ENCODE results near the gene THRB. TPM values are rescaled to one million over a fixed set of nuclear protein-coding genes. Genes with fewer than 3 reads are reported as not detected.

Gene THRB
- total RNA-seq, 1 experiment from 2014 or later: 9.7 TPM

DNA sequence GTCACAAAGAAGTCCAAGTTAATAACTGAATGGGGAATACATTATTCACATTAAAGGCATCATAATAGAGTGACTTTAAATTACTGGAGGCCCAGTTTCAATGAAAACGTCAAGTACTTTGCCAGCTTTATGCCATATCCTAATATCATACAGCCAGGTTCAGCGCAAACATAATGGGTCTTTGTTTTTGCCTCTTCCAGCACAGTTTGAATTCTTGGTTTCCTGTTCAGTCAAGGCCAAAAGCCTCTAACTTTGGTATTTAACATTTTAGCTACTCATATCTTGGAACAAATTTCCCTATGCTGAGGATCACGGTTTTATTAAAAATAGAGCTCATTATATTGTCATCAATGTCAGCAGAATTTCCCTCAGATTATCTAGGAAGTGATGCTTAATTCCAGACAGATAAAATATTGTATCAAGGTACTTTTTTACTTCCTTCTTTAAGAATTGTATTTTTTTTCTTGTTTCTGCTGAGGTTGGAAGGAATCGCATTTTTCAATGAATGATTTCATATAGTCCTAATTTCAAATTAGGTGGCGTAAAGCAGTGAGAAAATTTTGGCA is 269.2 kb downstream of the THRB start:
- no peaks in the 10 kb centered on the region for H3K9me3 ChIP-seq (ENCODE audit: insufficient read depth, low read depth)
- ChIA-PET CTCF (no interaction called here), POLR2A (ENCODE audit: unreplicated experiment) (no interaction called here)
- no peaks in the 10 kb centered on the region for H3K27me3 ChIP-seq (ENCODE audit: insufficient read depth, low read depth)
- H2AFZ ChIP-seq: no peak overlapping the region
- H3K36me3 ChIP-seq (ENCODE audit: low read depth): no peaks in the 10 kb centered on the region
- no peaks in the 10 kb centered on the region for H3K79me2 ChIP-seq (ENCODE audit: low read depth)
- peaks cover 3% of the 10 kb centered on the region; the same call in 1 of the 2 replicates for H3F3A ChIP-seq (ENCODE audit: insufficient read depth, low read depth)
- H3K4me2 ChIP-seq: no peak overlapping the region
- no TSS peak for BruUV-seq (replicated peaks)
- TF ChIP-seq EZH2 (IDR thresholded peaks at IDR 0.05; ENCODE audit: low read depth): no peak
- TF ChIP-seq, protein P1, sequence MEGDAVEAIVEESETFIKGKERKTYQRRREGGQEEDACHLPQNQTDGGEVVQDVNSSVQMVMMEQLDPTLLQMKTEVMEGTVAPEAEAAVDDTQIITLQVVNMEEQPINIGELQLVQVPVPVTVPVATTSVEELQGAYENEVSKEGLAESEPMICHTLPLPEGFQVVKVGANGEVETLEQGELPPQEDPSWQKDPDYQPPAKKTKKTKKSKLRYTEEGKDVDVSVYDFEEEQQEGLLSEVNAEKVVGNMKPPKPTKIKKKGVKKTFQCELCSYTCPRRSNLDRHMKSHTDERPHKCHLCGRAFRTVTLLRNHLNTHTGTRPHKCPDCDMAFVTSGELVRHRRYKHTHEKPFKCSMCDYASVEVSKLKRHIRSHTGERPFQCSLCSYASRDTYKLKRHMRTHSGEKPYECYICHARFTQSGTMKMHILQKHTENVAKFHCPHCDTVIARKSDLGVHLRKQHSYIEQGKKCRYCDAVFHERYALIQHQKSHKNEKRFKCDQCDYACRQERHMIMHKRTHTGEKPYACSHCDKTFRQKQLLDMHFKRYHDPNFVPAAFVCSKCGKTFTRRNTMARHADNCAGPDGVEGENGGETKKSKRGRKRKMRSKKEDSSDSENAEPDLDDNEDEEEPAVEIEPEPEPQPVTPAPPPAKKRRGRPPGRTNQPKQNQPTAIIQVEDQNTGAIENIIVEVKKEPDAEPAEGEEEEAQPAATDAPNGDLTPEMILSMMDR (conservative IDR thresholded peaks at IDR 0.05): no peak
- no peaks in the 10 kb centered on the region for H4K20me1 ChIP-seq (ENCODE audit: insufficient read depth)
- H3K27ac ChIP-seq: no peak overlapping the region
- intact Hi-C loops (cut with micrococcal nuclease; ENCODE audit: unreplicated experiment): no loop called here
- H3K9me2 ChIP-seq (ENCODE audit: insufficient read depth): no peaks in the 10 kb centered on the region
- H3K4me1 ChIP-seq (replicated peaks; ENCODE audit: insufficient read depth): peaks cover 10% of the 10 kb centered on the region
- no peak overlapping the region for H3K4me3 ChIP-seq
- DNase-seq: no peak

DNA sequence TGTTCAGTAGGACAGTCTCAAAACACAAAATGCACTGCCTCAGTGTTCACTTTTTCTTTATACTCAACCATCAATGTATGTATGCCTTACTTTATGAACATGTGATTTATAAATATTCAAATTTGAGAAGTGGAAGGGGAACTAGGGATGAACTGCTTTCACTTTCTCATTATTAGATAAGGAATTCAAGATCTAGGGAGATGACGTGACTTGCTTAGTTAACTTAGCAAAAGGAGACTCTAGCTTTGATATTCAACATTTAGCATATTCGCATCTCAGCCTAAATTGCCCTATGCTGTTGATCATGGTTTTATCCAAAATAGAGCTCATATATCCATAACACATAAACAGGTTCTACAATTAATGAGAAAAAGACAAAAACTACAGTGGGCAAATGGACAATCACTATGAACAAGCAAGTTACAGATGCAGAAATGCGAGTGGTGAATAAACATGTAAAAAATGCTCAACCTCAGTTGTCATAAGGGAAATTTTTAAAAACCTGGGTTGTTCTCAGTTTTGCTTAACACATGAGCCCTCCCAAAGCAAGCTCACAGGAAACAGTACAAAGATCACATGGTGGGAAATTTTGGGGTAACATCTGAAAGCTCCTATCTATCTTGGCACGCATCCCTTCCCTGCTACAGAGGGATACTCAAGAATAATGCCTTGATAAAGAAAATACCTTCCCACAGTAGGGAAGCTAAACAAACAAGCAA is 269.8 kb downstream of the THRB start:
- POLR2A ChIA-PET (ENCODE audit: unreplicated experiment): no interaction called here
- H3K27ac ChIP-seq: no peak overlapping the region
- peaks cover 3% of the 10 kb centered on the region; the same call in 1 of the 2 replicates for H3F3A ChIP-seq (ENCODE audit: insufficient read depth, low read depth)
- no peak overlapping the region for H3K4me3 ChIP-seq
- no peaks in the 10 kb centered on the region for H3K9me2 ChIP-seq (ENCODE audit: insufficient read depth)
- no peaks in the 10 kb centered on the region for H3K9me3 ChIP-seq (ENCODE audit: insufficient read depth, low read depth)
- TF ChIP-seq, protein P1 (conservative IDR thresholded peaks at IDR 0.05): no peak
- TF ChIP-seq EZH2 (IDR thresholded peaks at IDR 0.05; ENCODE audit: low read depth): no peak
- no peak overlapping the region for H2AFZ ChIP-seq
- H3K79me2 ChIP-seq (ENCODE audit: low read depth): no peaks in the 10 kb centered on the region
- no peak for DNase-seq
- intact Hi-C loops (cut with micrococcal nuclease; ENCODE audit: unreplicated experiment): no loop called here
- BruUV-seq (replicated peaks): no TSS peak
- H3K36me3 ChIP-seq (ENCODE audit: low read depth): no peaks in the 10 kb centered on the region
- no peaks in the 10 kb centered on the region for H3K27me3 ChIP-seq (ENCODE audit: insufficient read depth, low read depth)
- no peak overlapping the region for H3K4me2 ChIP-seq
- H4K20me1 ChIP-seq (ENCODE audit: insufficient read depth): no peaks in the 10 kb centered on the region
- peaks cover 16% of the 10 kb centered on the region for H3K4me1 ChIP-seq (replicated peaks; ENCODE audit: insufficient read depth)
- CTCF ChIA-PET: no interaction called here

DNA sequence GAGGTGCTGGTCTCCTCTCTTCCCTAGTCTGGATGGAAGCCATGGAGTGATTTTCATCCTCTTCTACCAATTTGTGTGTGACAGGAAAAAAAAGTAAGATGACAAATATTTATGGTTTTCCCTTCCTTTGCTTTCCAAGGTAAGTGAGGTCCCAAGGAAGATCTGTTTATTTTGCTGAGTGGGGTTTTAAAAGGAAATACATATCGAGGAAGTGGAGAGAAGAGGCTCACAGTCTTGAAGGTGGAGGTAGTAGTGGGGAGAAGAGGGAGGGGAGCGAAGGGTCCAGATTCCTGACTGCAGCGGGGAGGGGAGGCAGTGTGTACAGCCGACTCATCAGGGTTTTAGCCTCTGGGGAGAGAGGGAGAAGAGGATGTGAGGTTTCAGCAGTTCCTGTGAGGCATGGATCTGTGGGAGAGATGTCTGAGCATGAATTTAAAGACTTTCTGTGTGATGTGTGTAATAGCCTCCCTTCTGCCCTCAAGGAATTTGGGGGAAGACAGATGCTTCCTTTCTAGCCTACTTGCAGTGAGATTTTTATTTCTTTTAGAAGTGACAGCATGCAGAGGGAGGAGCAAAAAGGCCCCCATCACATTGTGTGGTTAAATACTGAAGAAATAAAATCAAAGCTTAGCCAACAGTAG is 272.4 kb downstream of the THRB start:
- intact Hi-C loops (cut with micrococcal nuclease; ENCODE audit: unreplicated experiment): no loop called here
- Histone ChIP-seq H3K4me2 (no peak overlapping the region), H3K9me2 (ENCODE audit: insufficient read depth) (no peaks in the 10 kb centered on the region), H3K9me3 (ENCODE audit: insufficient read depth, low read depth) (no peaks in the 10 kb centered on the region), H3K36me3 (ENCODE audit: low read depth) (no peaks in the 10 kb centered on the region), H3K27ac (no peak overlapping the region), H3K79me2 (ENCODE audit: low read depth) (no peaks in the 10 kb centered on the region), H3K4me1 (replicated peaks; ENCODE audit: insufficient read depth) (peaks cover 18% of the 10 kb centered on the region), H2AFZ (no peak overlapping the region), H4K20me1 (ENCODE audit: insufficient read depth) (no peaks in the 10 kb centered on the region), H3F3A (ENCODE audit: insufficient read depth, low read depth) (peaks cover 3% of the 10 kb centered on the region; the same call in 1 of the 2 replicates), H3K27me3 (ENCODE audit: insufficient read depth, low read depth) (no peaks in the 10 kb centered on the region), H3K4me3 (no peak overlapping the region)
- POLR2A ChIA-PET (ENCODE audit: unreplicated experiment): no interaction called here
- BruUV-seq (replicated peaks): no TSS peak
- TF ChIP-seq, protein P1 (conservative IDR thresholded peaks at IDR 0.05): no peak
- no peak for TF ChIP-seq EZH2 (IDR thresholded peaks at IDR 0.05; ENCODE audit: low read depth)
- DNase-seq: no peak
- CTCF ChIA-PET: no interaction called here
